HG02852 (cell line): ENCODE data around the gene MAN1B1.
"Not testable (repeated sequence)": the region's sequence is repeated elsewhere in the genome, so short reads cannot be mapped to it uniquely, and the experiment has no call there.

Experiments used
- ATAC-seq: cut with Tn5 transposase; IDR thresholded peaks from one replicate; pipeline ENCODE4 v1.9.1; 2021; ENCODE audit warnings: mild to moderate bottlenecking, moderate library complexity; ENCODE audit not compliant: unreplicated experiment

Gene MAN1B1

GRCh38 chr9:137123468-137123837, 36.7 kb downstream of the MAN1B1 start:
- peak; percentile 49 for ATAC-seq

- not testable (repeated sequence) for ATAC-seq
Observed at GRCh38 chr9:137123952-137124462, 37.2 kb downstream of the MAN1B1 start.

- no peak for ATAC-seq
Observed at GRCh38 chr9:137126786-137127185, 40.0 kb downstream of the MAN1B1 start.

- no peak for ATAC-seq
Observed at GRCh38 chr9:137127301-137128157, 40.7 kb downstream of the MAN1B1 start.

- ATAC-seq, result no peak
Observed at GRCh38 chr9:137128158-137128861, 41.5 kb downstream of the MAN1B1 start.

- peak; percentile 10 for ATAC-seq
Observed at GRCh38 chr9:137128862-137129455, 42.2 kb downstream of the MAN1B1 start.

- ATAC-seq, result peak; percentile 81
Observed at GRCh38 chr9:137129456-137130175, 42.8 kb downstream of the MAN1B1 start.

- ATAC-seq, result peak; percentile 18
Observed at GRCh38 chr9:137130176-137130755, 43.5 kb downstream of the MAN1B1 start.

- ATAC-seq, result no peak
Observed at GRCh38 chr9:137134191-137134590, 47.4 kb downstream of the MAN1B1 start.

- not testable (repeated sequence) for ATAC-seq
Observed at GRCh38 chr9:137135154-137135553, 48.4 kb downstream of the MAN1B1 start.

- no peak for ATAC-seq
Observed at GRCh38 chr9:137136261-137136880, 49.6 kb downstream of the MAN1B1 start.

GRCh38 chr9:137136881-137137607, 50.3 kb downstream of the MAN1B1 start:
- no peak for ATAC-seq

- no peak for ATAC-seq
Observed at GRCh38 chr9:137138058-137138721, 51.4 kb downstream of the MAN1B1 start.

GRCh38 chr9:137138722-137139467, 52.1 kb downstream of the MAN1B1 start, which contains the start of gene GRIN1:
Gene GRIN1 (plus strand): TSS chr9:137139154. CDS start chr9:137139487, 333 bp downstream.
- no peak for ATAC-seq

GRCh38 chr9:137139468-137140150, 52.8 kb downstream of the MAN1B1 start:
- ATAC-seq, result no peak

GRCh38 chr9:137140151-137141012, 53.6 kb downstream of the MAN1B1 start:
- no peak for ATAC-seq
